Jurkat, Clone E6-1 (cell line): ENCODE measurements around the gene F7.
A peak's percentile ranks its signal among the peaks of the same experiment; 100 is the strongest.
"Not testable (repeated sequence)": the region's sequence is repeated elsewhere in the genome, so short reads cannot be mapped to it uniquely, and the experiment has no call there.

Experiments used
- DNase-seq: peaks from one replicate; pipeline ENCODE4 v3.0.0-alpha.2; 2011; ENCODE audit warnings: low read depth, low spot score
- H3K4me3 ChIP-seq: 2 replicates; pipeline ENCODE4 v1.5.1; 2011; ENCODE audit warnings: mild to moderate bottlenecking, low read length, control low read depth, moderate library complexity

The F7 gene

GRCh38 chr13:113157929-113158747 lies 52.5 kb downstream of the F7 start, which contains the start of gene PROZ:
Gene PROZ, plus strand, starts transcription at chr13:113158648. Its CDS starts 13 bp downstream, at chr13:113158661.
- no peak within 1 kb of the TSS for H3K4me3 ChIP-seq
- no peak for DNase-seq

GRCh38 chr13:113158946-113159345 lies 53.4 kb downstream of the F7 start:
- H3K4me3 ChIP-seq = no peak overlapping the region
- DNase-seq = no peak

- H3K4me3 ChIP-seq = no peak overlapping the region
- no peak for DNase-seq
These were observed 54.1 kb downstream of the F7 start for GRCh38 chr13:113159701-113160100.

DNA sequence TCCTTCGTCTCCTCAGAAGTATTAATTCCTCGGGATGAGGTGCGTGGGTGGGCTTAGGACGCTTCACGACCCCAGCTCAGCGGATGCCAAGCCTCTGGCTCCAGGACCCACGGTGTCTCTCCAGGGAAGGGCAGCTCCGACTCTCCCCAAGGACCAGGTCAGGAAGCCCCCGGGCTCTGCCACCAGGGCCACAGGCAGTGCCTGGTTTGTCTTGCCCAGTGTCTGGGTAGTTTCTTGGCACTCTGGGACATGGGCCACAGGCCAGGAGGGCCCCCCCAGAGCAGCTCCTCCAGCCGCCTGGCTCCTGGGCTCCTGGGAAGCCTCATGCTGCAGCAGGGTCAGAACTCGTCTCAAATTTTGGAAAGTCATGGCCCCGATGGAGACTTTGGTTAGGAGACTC lies 55.4 kb downstream of the F7 start:
- DNase-seq = no peak
- H3K4me3 ChIP-seq = no peak overlapping the region

GRCh38 chr13:113161433-113161832 lies 55.8 kb downstream of the F7 start:
- no peak for DNase-seq

GRCh38 chr13:113161975-113162374 lies 56.4 kb downstream of the F7 start:
- not testable (repeated sequence) for H3K4me3 ChIP-seq, DNase-seq

More at GRCh38 chr13:113161433-113161832, 55.8 kb downstream of the F7 start:
- no peak overlapping the region for H3K4me3 ChIP-seq

DNA sequence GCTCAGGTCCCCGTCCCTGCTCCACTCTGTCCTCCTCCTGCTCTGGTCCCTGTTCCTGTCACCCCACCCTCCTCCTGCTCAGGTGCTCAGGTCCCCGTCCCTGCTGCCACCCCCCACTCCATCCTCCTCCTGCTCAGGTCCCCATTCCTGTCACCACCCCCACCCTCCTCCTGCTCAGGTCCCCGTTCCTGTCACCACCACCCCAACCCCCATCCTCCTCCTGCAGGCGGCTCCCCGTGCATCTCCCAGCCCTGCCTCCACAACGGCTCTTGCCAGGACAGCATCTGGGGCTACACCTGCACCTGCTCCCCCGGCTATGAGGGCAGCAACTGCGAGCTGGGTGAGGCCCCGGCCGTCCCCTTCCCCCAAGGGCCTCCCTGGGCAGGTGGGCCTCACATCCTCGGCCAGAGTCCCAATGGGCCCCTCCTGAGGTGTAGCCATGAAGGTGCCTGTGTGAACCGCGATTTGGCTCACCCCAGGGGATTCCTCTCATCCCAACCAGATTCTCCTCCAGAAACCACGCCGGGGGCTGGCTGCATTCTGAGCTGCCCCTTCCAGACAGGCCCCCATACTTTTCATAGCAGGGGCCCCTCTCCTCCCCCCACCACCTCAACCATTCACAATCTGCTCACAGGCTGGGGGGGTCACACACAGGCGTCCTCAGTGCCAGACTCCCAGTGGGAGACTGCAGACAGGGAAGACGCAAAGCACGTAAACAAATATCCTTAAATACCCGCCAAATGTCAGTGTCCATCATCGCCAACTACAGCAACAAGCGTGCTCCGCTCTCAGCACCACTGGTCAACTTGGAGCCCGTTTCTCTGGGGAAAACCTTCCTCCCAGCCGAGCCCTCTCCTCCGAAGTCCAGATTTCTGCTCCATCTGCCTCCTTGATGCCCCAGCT lies 57.4 kb downstream of the F7 start:
- DNase-seq = peak; percentile 30
- no peak overlapping the region for H3K4me3 ChIP-seq

GRCh38 chr13:113164492-113164891 lies 58.9 kb downstream of the F7 start:
- no peak overlapping the region for H3K4me3 ChIP-seq
- DNase-seq = no peak

GRCh38 chr13:113166266-113166665 lies 60.7 kb downstream of the F7 start:
- DNase-seq = no peak
- no peak overlapping the region for H3K4me3 ChIP-seq

GRCh38 chr13:113166681-113167080 lies 61.1 kb downstream of the F7 start:
- DNase-seq = no peak
- H3K4me3 ChIP-seq = no peak overlapping the region

- H3K4me3 ChIP-seq = no peak overlapping the region
- no peak for DNase-seq
These were observed 61.6 kb downstream of the F7 start for GRCh38 chr13:113167155-113167554.

DNA sequence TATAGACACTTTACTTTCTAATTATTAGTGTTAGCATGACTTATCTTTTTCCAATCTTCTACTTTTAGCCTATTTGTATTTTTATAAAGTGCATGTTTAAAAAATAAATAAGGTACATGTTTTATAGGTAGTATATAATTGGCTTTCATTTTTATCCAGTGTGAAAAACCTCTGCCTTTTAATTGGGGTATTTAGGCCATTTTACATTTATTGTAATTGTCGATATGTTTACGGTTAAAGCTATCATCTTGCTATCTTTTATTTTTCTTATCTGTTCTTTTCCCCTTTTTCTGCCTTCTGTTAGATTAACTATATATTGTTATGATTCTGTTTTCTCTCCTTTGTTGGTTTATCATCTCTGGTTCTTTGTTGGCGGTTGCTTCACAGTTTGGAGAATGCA lies 62.0 kb downstream of the F7 start:
- no peak for DNase-seq

GRCh38 chr13:113168211-113168610 lies 62.6 kb downstream of the F7 start:
- no peak overlapping the region for H3K4me3 ChIP-seq
- DNase-seq = no peak

More for the DNA sequence above, 62.0 kb downstream of the F7 start:
- H3K4me3 ChIP-seq = no peak overlapping the region

GRCh38 chr13:113169277-113170272 lies 64.0 kb downstream of the F7 start:
- no peak for DNase-seq

More at GRCh38 chr13:113169277-113170272, 64.0 kb downstream of the F7 start:
- H3K4me3 ChIP-seq = no peak overlapping the region
